ENCODE data around the gene SLC39A13.

The SLC39A13 gene

GRCh38 chr11:47442514-47442913, 34.1 kb downstream of the SLC39A13 start:
- no peak overlapping the region for H3K4me2 ChIP-seq (ENCODE audit: low read depth, low read length)
- H3F3A ChIP-seq (ENCODE audit: insufficient read depth, low read length), result no peaks in the 10 kb centered on the region
- H3K27me3 ChIP-seq (replicated peaks; ENCODE audit: insufficient read depth, low read length), result no peaks in the 10 kb centered on the region; the same call in 1 of the 2 replicates
- H3K9ac ChIP-seq (ENCODE audit: low read length), result no peak overlapping the region
- TF ChIP-seq EZH2phosphoT487 (IDR thresholded peaks at IDR 0.05; ENCODE audit: low read length), result no peak
- TF ChIP-seq EZH2 (optimal IDR thresholded peaks at IDR 0.05; ENCODE audit: low read depth, low read length), result no peak
- TF ChIP-seq CTCF (IDR thresholded peaks at IDR 0.05; ENCODE audit: low read length), result no peak
- H3K9me3 ChIP-seq (replicated peaks; ENCODE audit: insufficient read depth, low read length), result no peaks in the 10 kb centered on the region
- no peaks in the 10 kb centered on the region for H4K20me1 ChIP-seq (ENCODE audit: insufficient read depth, low read length)
- H3K36me3 ChIP-seq (replicated peaks; ENCODE audit: insufficient read depth, low read length), result no peaks in the 10 kb centered on the region
- H3K4me1 ChIP-seq (ENCODE audit: low read length), result no peaks in the 10 kb centered on the region
- H3K79me2 ChIP-seq (ENCODE audit: low read length), result no peaks in the 10 kb centered on the region
- no peak overlapping the region for H2AFZ ChIP-seq (ENCODE audit: low read length)
- DNase-seq, result no peak
- H3K27ac ChIP-seq (ENCODE audit: low read length), result no peak overlapping the region
- H3K9me2 ChIP-seq (replicated peaks; ENCODE audit: insufficient read depth, low read length), result no peaks in the 10 kb centered on the region
- H3K4me3 ChIP-seq (ENCODE audit: low read length), result no peak overlapping the region

GRCh38 chr11:47443028-47443700, 34.8 kb downstream of the SLC39A13 start:
- H3K9ac ChIP-seq (ENCODE audit: low read length), result no peak overlapping the region
- H3K4me2 ChIP-seq (ENCODE audit: low read depth, low read length), result no peak overlapping the region
- no peaks in the 10 kb centered on the region for H3K9me3 ChIP-seq (replicated peaks; ENCODE audit: insufficient read depth, low read length)
- no peak overlapping the region for H3K27ac ChIP-seq (ENCODE audit: low read length)
- peak; percentile 27 for DNase-seq
- no peaks in the 10 kb centered on the region for H3K9me2 ChIP-seq (replicated peaks; ENCODE audit: insufficient read depth, low read length)
- H3K79me2 ChIP-seq (ENCODE audit: low read length), result no peaks in the 10 kb centered on the region
- no peak overlapping the region for H3K4me3 ChIP-seq (ENCODE audit: low read length)
- H3F3A ChIP-seq (ENCODE audit: insufficient read depth, low read length), result no peaks in the 10 kb centered on the region
- no peak for TF ChIP-seq EZH2 (optimal IDR thresholded peaks at IDR 0.05; ENCODE audit: low read depth, low read length)
- peak; percentile 35 for TF ChIP-seq CTCF (IDR thresholded peaks at IDR 0.05; ENCODE audit: low read length)
- TF ChIP-seq EZH2phosphoT487 (IDR thresholded peaks at IDR 0.05; ENCODE audit: low read length), result no peak
- H3K27me3 ChIP-seq (replicated peaks; ENCODE audit: insufficient read depth, low read length), result no peaks in the 10 kb centered on the region; the same call in 1 of the 2 replicates
- H3K4me1 ChIP-seq (ENCODE audit: low read length), result no peaks in the 10 kb centered on the region
- H3K36me3 ChIP-seq (replicated peaks; ENCODE audit: insufficient read depth, low read length), result no peaks in the 10 kb centered on the region
- H2AFZ ChIP-seq (ENCODE audit: low read length), result no peak overlapping the region
- no peaks in the 10 kb centered on the region for H4K20me1 ChIP-seq (ENCODE audit: insufficient read depth, low read length)

- Histone ChIP-seq H3F3A (ENCODE audit: insufficient read depth, low read length) (no peaks in the 10 kb centered on the region), H3K9ac (ENCODE audit: low read length) (no peak overlapping the region), H3K4me2 (ENCODE audit: low read depth, low read length) (no peak overlapping the region), H3K27me3 (replicated peaks; ENCODE audit: insufficient read depth, low read length) (no peaks in the 10 kb centered on the region; the same call in 1 of the 2 replicates), H3K36me3 (replicated peaks; ENCODE audit: insufficient read depth, low read length) (no peaks in the 10 kb centered on the region), H4K20me1 (ENCODE audit: insufficient read depth, low read length) (no peaks in the 10 kb centered on the region), H3K4me1 (ENCODE audit: low read length) (no peaks in the 10 kb centered on the region), H3K79me2 (ENCODE audit: low read length) (no peaks in the 10 kb centered on the region), H3K4me3 (ENCODE audit: low read length) (no peak overlapping the region), H3K27ac (ENCODE audit: low read length) (no peak overlapping the region), H3K9me2 (replicated peaks; ENCODE audit: insufficient read depth, low read length) (no peaks in the 10 kb centered on the region), H3K9me3 (replicated peaks; ENCODE audit: insufficient read depth, low read length) (no peaks in the 10 kb centered on the region), H2AFZ (ENCODE audit: low read length) (no peak overlapping the region)
- TF ChIP-seq CTCF (IDR thresholded peaks at IDR 0.05; ENCODE audit: low read length) (no peak), EZH2 (optimal IDR thresholded peaks at IDR 0.05; ENCODE audit: low read depth, low read length) (no peak), EZH2phosphoT487 (IDR thresholded peaks at IDR 0.05; ENCODE audit: low read length) (no peak)
- no peak for DNase-seq
Measured at GRCh38 chr11:47443817-47444216, 35.4 kb downstream of the SLC39A13 start.
